Measurements from ENCODE around the gene PPP1R1C.

The PPP1R1C gene

GRCh38 chr2:182066400-182067087 is 80.9 kb downstream of the PPP1R1C start:
- DNase-seq: no peak

DNA sequence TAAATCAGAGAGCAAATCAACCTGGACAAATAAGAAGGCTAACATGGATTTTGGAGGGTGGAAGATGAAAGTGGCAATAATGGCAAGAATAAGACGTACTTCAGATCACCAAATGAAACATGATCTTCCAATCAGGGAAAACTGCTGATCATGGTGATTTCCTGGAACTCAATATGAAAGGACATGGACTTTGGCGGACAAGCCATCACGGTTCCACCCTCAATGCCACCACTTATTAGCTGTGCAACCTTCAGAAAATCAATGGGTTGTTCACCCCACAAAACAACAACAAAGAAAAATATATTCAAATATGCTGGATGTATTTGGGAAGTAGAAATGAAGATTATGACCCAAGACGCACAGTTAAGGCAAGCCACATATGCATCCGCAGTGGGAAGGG is 81.7 kb downstream of the PPP1R1C start:
- DNase-seq: no peak

DNA sequence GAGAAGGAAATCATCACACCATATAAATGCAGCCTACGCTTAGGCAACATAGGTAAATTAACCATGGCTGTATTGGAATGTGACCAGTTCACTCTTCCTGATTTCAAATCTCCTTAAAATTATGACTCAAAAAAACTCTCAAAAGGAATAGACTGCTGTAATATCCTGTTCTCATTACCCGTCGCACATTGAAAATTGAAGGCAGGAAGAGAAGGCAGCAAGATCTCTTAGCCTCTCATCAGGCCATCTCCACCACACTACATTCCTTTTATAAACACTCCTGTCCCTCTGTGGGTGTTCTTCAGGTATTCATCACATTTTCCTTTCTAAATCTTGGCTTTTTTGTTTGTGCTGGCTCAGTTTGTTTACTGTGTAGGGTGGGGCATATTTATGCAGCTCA is 83.2 kb downstream of the PPP1R1C start:
- DNase-seq: no peak

GRCh38 chr2:182069416-182069815 is 83.8 kb downstream of the PPP1R1C start:
- DNase-seq: no peak

GRCh38 chr2:182069908-182070307 is 84.3 kb downstream of the PPP1R1C start:
- no peak for DNase-seq

DNA sequence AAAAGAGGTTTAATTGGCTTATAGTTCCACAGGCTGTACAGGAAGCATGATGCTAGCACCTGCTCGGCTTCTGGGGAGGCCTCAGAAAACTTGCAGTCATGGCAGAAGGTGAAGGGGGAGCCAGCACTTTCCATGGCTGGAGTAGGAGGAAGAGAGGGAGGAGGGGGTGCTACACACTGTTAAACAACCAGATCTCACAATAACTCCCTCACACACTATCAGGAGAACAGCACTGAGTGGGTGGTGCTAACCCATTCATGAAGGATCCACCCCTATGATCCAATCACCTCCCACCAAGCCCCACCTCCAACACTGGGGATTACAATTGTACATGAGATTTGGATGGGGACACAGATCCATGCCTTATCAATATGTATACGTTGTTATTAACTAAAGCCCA is 85.1 kb downstream of the PPP1R1C start:
- DNase-seq: no peak

- no peak for DNase-seq
Observed at GRCh38 chr2:182072861-182073260, 87.2 kb downstream of the PPP1R1C start.

GRCh38 chr2:182073613-182074012 is 88.0 kb downstream of the PPP1R1C start:
- no peak for DNase-seq

GRCh38 chr2:182077023-182077422 is 91.4 kb downstream of the PPP1R1C start:
- no peak for DNase-seq

DNA sequence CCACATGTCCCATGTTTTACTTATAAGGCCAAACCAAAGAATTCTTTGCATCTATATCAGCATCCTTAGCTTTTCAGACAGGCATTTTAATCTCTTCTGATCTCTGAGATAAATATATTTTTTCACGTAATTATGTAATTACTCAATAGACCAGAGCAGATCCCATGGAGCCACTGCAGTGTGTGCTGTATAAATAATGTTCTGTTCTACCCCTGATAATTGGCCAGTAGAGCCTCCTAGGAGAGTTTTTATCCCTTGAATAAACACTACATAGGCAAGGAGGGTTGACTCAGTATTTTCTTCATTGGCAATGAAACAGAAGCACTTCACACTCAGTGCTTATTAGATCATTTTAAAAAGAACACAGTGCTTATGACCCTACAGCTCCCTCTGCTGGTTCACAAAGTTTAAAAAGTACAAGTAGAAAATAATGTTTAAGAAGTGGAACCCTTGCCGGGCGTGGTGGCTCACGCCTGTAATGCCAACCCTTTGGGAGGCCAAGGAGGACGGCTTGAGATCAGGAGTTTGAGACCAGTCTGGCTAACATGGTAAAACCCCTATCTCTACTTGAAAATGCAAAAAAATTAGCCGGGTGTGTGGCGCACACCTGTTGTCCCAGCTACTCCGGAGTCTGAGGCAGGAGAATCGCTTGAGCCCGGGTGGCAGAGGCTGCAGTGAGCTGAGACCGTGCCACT is 91.9 kb downstream of the PPP1R1C start:
- peak; percentile 90 for DNase-seq

DNA sequence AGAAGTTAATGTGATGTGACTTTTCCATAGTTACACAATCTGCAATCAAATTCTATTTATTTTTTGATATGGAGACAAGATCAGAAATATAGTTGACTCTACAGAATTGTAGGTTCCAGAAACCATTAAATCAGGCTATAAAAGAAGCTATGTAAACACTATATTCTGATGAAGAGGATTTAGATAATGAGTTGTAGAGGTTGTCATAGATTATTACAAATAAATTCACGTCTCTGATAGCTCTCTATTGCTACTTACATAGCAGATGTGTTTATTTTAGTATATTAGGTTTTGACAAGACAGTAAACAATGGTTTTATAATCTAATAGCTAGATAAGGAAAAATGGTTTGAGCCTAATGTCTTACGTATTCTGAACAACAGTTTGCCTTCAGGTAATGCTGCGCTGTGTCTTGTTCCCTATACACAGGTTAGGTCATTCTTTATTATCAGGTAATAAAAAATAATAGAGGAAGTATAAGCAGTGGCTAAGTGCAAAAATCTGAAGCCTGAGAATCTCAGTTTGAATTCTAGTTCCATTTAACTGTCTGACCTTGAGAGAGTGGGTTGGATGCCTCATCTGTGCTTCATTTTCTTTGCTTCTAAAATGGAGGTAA is 93.4 kb downstream of the PPP1R1C start:
- no peak for DNase-seq

GRCh38 chr2:182080493-182080892 is 94.8 kb downstream of the PPP1R1C start:
- DNase-seq: no peak

- DNase-seq: no peak
Observed at GRCh38 chr2:182081602-182082260, 96.1 kb downstream of the PPP1R1C start.

- no peak for DNase-seq
Observed at GRCh38 chr2:182088681-182089320, 103.1 kb downstream of the PPP1R1C start.

DNA sequence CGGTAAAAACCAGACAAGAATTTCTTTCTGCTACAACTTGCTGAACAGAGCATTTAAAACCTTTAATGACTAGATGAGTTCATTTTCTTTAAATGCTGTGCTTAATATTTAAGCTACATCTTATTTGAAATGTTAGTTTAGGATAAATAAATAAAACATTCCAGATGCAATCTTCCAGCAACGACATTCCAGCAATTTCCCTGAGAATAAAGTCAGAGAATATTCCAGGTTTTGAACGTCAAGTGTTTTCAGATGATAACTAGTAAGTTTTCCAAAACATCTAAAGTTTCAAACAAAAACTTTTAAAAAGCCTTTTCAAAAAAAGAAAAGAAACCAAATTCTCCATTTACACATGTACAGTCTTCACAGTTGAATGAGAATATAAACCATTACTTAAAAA is 104.8 kb downstream of the PPP1R1C start:
- no peak for DNase-seq

DNA sequence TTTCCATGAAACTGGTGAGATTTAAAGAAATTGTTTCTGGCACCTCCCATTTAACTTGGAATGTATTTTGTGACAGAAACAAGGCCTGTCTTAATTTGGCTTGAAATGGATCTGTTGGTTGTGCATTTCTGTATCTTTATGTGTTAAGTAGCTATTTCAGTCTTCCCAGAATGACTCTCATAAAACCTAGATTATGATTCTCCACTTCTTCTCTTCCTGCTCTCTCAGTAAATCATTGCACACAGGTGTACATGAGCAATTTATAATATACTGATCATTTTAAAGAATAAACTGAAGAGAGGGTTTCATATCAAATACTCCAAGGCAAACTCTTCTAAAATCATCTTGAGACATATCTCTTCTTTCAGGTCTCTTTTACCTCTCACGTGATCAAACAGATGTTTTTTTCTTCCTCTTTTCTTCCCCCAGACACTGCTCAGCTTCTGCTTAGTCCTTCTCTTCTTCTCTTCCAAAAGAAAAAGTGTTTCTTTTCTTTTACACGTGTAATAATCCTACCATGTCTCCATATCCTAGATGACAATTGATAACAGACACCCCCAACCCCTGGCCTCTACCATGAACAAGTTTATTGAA is 112.0 kb downstream of the PPP1R1C start:
- DNase-seq: no peak

DNA sequence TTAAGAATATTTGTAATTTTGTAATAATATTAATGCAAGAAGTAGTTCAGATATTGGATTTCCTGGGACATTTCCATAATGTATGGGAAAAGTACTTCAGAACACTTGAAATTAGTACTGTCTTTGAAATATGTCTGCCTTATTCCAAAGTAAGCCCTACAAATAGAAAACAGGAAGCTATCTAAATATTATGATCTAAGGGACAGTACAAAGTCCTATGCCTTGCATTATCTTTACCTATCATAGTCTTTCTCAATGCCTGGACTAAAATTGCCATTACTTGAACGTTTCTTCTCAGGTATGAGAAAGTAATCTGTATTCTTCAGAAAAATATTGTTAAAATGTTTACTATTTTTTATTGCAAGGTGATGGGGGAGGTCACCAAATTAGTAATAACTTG is 113.0 kb downstream of the PPP1R1C start:
- no peak for DNase-seq

DNA sequence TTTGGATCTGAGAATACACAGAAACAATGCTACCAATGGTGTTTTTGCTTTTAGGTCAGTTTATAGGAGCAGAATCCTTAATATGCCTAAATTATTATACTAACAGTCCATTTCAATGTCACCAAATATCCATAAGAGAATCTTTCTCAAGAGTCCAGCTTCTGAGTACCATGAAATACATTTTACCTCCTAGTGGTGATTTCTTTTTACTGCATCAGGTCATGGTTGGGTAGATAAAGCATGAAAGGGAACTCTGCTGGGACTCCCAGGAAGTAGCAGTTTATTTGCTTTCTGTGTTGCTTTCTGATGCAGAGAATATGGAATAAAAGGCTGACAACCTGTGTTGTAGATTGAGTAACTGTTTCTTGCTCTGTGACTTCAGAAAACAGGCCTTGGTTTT is 115.6 kb downstream of the PPP1R1C start:
- DNase-seq: no peak

GRCh38 chr2:182103526-182103925 is 117.9 kb downstream of the PPP1R1C start:
- DNase-seq: no peak

GRCh38 chr2:182110347-182110746 is 124.7 kb downstream of the PPP1R1C start:
- no peak for DNase-seq

GRCh38 chr2:182113334-182113733 is 127.7 kb downstream of the PPP1R1C start:
- no peak for DNase-seq

GRCh38 chr2:182115258-182115657 is 129.6 kb downstream of the PPP1R1C start:
- DNase-seq: no peak

DNA sequence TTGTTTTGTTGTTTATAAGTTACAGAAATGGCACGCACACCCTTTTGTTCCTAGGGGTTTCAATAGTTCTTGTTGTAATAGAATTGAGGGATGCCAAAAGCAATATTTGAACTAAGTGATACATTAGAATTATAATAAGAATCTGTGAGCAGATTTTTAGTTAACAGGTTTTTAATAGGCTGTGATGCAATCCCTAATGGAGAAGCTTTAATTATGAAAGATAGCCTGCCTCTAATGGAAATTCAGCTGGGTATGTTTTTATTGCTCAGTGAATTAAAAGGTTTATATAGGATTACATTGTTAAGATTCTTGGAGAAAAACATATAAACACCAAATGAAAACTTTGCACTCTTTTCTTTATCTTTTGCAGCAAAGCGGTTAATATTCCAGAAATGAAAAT is 131.1 kb downstream of the PPP1R1C start:
- DNase-seq: no peak

Measured in NCI-H146 (cell line).